ENCODE data around the gene CEBPA. TPM values are rescaled to one million over a fixed set of nuclear protein-coding genes. Genes with fewer than 3 reads are reported as not detected.

Gene CEBPA
- total and polyA plus RNA-seq, 2 experiments from 2014 or later: 0.50 to 2.6 TPM

DNA sequence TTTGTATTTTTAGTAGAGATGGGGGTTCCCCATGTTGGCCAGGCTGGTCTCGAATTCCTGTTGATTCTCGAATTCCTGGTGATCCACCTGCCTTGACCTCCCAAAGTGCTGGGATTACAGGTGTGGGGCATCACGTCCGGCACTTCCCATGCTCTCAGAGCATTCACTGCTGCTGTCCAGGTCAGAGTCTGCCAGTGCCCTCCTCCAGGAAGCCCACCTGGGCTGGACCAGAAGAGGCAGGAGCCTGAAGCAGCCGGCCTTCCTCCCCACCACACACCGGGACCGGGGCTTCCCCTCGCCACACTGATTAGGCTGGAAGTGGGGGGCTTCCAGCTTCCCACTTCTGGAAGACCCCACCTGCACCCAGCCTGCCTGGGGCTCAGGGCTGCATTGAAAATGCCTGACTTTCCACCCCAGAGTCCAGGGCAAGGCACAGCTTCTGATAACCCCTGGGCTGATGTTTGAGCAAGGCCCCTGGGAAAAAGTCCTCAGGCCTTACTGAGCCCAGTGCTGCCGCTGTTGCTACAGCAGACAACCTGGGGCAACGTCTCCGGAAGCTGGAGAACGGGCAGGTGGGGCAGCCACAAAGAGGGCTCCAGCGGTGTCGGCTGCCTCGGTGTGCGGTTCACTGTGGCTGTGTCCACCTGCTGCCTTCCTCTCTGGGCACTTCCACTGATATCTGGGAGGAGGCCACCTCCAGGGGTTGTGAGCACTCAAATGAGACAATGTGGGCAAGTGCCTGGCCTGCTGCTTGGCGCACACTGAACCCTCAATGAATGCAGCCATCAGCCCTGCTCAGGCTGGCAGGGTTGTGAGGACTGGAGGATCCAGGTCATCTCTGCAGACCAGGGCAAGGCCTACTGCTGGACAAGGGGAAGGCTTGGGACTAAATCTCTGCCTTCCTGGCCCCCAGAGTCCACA, 22.6 kb downstream of the CEBPA start:
- Mint-ChIP-seq H3K4me3 (no peak overlapping the region), H3K27ac (no peak overlapping the region), H3K9me3 (no peaks in the 10 kb centered on the region), H3K36me3 (ENCODE audit: low read depth) (no peaks in the 10 kb centered on the region), H3K27me3 (ENCODE audit: insufficient read depth, low read depth, poor library complexity) (peaks cover 3% of the 10 kb centered on the region), H3K4me1 (peaks cover 8% of the 10 kb centered on the region)
- Histone ChIP-seq H3K9me2 (ENCODE audit: insufficient read depth) (no peaks in the 10 kb centered on the region), H3K4me1 (ENCODE audit: insufficient read depth) (no peaks in the 10 kb centered on the region), H2AFZ (no peak overlapping the region), H3K27ac (ENCODE audit: low read depth) (no peak overlapping the region), H3F3A (replicated peaks; ENCODE audit: low read depth) (no peaks in the 10 kb centered on the region), H3K79me2 (replicated peaks; ENCODE audit: insufficient read depth) (no peaks in the 10 kb centered on the region), H3K4me3 (no peak overlapping the region), H3K4me2 (no peak overlapping the region), H3K36me3 (ENCODE audit: insufficient read depth) (no peaks in the 10 kb centered on the region), H3K27me3 (ENCODE audit: insufficient read depth) (no peaks in the 10 kb centered on the region), H4K20me1 (replicated peaks; ENCODE audit: insufficient read depth) (no peaks in the 10 kb centered on the region)
- no peak for ATAC-seq
- DNase-seq (ENCODE audit: low spot score): no peak
- TF ChIP-seq ZNF331 (CRISPR knock-in tag; IDR thresholded peaks at IDR 0.05; ENCODE audit: low read depth) (no peak), CTCF (conservative IDR thresholded peaks at IDR 0.05; ENCODE audit: low read depth in 2 of 2) (no peak), ETS1 (IDR thresholded peaks at IDR 0.05) (no peak), EZH2 (IDR thresholded peaks at IDR 0.05; ENCODE audit: low read depth, unreplicated experiment) (no peak), JUNB (IDR thresholded peaks at IDR 0.05; ENCODE audit: unreplicated experiment) (no peak), STAT1 (IDR thresholded peaks at IDR 0.05; ENCODE audit: unreplicated experiment) (no peak), POLR2AphosphoS5 (IDR thresholded peaks at IDR 0.05; ENCODE audit: low read depth) (no peak), REST (IDR thresholded peaks at IDR 0.05; ENCODE audit: unreplicated experiment) (no peak), CREB1 (CRISPR knock-in tag; IDR thresholded peaks at IDR 0.05; ENCODE audit: low read depth) (no peak), ZNF114 (CRISPR knock-in tag; IDR thresholded peaks at IDR 0.05) (no peak), EZH2phosphoT487 (IDR thresholded peaks at IDR 0.05; ENCODE audit: unreplicated experiment) (no peak), NANOG (IDR thresholded peaks at IDR 0.05; ENCODE audit: borderline replicate concordance) (no peak)
- TF ChIP-seq, protein P1, sequence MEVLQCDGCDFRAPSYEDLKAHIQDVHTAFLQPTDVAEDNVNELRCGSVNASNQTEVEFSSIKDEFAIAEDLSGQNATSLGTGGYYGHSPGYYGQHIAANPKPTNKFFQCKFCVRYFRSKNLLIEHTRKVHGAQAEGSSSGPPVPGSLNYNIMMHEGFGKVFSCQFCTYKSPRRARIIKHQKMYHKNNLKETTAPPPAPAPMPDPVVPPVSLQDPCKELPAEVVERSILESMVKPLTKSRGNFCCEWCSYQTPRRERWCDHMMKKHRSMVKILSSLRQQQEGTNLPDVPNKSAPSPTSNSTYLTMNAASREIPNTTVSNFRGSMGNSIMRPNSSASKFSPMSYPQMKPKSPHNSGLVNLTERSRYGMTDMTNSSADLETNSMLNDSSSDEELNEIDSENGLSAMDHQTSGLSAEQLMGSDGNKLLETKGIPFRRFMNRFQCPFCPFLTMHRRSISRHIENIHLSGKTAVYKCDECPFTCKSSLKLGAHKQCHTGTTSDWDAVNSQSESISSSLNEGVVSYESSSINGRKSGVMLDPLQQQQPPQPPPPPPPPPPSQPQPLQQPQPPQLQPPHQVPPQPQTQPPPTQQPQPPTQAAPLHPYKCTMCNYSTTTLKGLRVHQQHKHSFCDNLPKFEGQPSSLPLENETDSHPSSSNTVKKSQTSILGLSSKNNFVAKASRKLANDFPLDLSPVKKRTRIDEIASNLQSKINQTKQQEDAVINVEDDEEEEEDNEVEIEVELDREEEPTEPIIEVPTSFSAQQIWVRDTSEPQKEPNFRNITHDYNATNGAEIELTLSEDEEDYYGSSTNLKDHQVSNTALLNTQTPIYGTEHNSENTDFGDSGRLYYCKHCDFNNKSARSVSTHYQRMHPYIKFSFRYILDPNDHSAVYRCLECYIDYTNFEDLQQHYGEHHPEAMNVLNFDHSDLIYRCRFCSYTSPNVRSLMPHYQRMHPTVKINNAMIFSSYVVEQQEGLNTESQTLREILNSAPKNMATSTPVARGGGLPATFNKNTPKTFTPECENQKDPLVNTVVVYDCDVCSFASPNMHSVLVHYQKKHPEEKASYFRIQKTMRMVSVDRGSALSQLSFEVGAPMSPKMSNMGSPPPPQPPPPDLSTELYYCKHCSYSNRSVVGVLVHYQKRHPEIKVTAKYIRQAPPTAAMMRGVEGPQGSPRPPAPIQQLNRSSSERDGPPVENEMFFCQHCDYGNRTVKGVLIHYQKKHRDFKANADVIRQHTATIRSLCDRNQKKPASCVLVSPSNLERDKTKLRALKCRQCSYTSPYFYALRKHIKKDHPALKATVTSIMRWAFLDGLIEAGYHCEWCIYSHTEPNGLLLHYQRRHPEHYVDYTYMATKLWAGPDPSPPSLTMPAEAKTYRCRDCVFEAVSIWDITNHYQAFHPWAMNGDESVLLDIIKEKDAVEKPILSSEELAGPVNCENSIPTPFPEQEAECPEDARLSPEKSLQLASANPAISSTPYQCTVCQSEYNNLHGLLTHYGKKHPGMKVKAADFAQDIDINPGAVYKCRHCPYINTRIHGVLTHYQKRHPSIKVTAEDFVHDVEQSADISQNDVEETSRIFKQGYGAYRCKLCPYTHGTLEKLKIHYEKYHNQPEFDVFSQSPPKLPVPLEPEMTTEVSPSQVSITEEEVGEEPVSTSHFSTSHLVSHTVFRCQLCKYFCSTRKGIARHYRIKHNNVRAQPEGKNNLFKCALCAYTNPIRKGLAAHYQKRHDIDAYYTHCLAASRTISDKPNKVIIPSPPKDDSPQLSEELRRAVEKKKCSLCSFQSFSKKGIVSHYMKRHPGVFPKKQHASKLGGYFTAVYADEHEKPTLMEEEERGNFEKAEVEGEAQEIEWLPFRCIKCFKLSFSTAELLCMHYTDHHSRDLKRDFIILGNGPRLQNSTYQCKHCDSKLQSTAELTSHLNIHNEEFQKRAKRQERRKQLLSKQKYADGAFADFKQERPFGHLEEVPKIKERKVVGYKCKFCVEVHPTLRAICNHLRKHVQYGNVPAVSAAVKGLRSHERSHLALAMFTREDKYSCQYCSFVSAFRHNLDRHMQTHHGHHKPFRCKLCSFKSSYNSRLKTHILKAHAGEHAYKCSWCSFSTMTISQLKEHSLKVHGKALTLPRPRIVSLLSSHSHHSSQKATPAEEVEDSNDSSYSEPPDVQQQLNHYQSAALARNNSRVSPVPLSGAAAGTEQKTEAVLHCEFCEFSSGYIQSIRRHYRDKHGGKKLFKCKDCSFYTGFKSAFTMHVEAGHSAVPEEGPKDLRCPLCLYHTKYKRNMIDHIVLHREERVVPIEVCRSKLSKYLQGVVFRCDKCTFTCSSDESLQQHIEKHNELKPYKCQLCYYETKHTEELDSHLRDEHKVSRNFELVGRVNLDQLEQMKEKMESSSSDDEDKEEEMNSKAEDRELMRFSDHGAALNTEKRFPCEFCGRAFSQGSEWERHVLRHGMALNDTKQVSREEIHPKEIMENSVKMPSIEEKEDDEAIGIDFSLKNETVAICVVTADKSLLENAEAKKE (CRISPR knock-in tag; IDR thresholded peaks at IDR 0.05): no peak

All from GM23338 (cell line).